HL-60 (cell line): ENCODE measurements around the gene CDC23.
"Not testable (repeated sequence)": the region's sequence is repeated elsewhere in the genome, so short reads cannot be mapped to it uniquely, and the experiment has no call there.

Experiments
- GABPA ChIP-seq: IDR thresholded peaks from 2 replicates; pipeline ENCODE4 v1.6.1; 2012; ENCODE audit warnings: low read depth
- POLR2AphosphoS5 ChIP-seq: IDR thresholded peaks from 2 replicates; pipeline ENCODE4 v1.6.1; 2012; ENCODE audit warnings: low read depth
- REST ChIP-seq: IDR thresholded peaks from 2 replicates; pipeline ENCODE4 v1.6.1; 2012; ENCODE audit warnings: low read depth; ENCODE audit not compliant: insufficient replicate concordance
- TF ChIP-seq, protein P1 (sequence below): IDR thresholded peaks from one replicate; pipeline ENCODE4 v1.5.1; 2011; ENCODE audit warnings: low read length, control low read depth, inconsistent platforms; ENCODE audit not compliant: insufficient read depth

DNA sequence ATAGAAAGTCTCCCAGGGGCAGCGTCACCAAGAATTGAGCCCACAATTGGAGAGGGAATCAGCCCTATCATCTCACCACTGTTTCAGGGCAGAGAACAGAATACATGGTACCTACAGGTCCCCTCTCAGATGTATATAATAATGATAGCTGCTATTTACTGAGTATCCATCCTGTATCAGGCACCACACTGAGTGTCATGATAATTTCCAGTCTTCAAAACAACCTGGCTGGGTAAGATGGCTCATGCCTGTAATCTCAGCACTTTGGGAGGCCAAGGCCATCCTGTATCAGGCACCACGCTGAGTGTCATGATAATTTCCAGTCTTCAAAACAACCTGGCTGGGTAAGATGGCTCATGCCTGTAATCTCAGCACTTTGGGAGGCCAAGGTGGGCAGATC, 34.7 kb upstream of the CDC23 start:
- not testable (repeated sequence) for TF ChIP-seq REST, POLR2AphosphoS5, GABPA
- TF ChIP-seq, protein P1, sequence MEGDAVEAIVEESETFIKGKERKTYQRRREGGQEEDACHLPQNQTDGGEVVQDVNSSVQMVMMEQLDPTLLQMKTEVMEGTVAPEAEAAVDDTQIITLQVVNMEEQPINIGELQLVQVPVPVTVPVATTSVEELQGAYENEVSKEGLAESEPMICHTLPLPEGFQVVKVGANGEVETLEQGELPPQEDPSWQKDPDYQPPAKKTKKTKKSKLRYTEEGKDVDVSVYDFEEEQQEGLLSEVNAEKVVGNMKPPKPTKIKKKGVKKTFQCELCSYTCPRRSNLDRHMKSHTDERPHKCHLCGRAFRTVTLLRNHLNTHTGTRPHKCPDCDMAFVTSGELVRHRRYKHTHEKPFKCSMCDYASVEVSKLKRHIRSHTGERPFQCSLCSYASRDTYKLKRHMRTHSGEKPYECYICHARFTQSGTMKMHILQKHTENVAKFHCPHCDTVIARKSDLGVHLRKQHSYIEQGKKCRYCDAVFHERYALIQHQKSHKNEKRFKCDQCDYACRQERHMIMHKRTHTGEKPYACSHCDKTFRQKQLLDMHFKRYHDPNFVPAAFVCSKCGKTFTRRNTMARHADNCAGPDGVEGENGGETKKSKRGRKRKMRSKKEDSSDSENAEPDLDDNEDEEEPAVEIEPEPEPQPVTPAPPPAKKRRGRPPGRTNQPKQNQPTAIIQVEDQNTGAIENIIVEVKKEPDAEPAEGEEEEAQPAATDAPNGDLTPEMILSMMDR: not testable (repeated sequence)
